Stimulated activated CD4-positive, alpha-beta T cell treated with anti-CD3 and anti-CD28 coated beads, Interleukin-4, amount 100 ng/mL, for 48 hours (primary cell): Measurements from ENCODE around the gene APLNR.

Experiments used
- DNase-seq, 2 donors: peaks; one replicate each; pipeline ENCODE4 v3.0.0-alpha.2; 2020; ENCODE audit warnings: low read depth in 2 of 2

Gene APLNR

GRCh38 chr11:57219021-57219627 is 17.9 kb downstream of the APLNR start:
- no peak for DNase-seq

DNA sequence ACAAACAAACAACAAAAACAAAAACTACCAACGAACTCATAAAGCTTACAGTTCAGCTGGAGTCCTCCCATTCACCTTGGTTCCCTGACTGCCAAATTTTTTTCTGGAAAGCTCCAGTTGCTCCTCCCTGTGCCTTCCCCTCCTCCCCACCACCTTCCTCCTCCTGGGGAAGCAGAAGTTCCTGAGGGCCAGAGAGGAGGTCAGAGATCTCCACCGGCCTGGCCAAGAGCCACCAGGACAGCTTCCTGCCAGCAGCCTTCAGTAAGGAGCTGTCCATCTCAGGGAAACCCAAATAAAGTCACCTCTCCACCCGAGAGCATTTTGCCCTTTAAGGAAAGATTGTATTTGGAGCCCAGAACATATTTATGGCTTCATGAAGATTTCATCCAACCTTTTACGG is 20.0 kb downstream of the APLNR start:
- DNase-seq = no peak

GRCh38 chr11:57216463-57216862 is 20.6 kb downstream of the APLNR start:
- DNase-seq = no peak

- no peak for DNase-seq
These were observed 22.6 kb downstream of the APLNR start for GRCh38 chr11:57214494-57214893.

DNA sequence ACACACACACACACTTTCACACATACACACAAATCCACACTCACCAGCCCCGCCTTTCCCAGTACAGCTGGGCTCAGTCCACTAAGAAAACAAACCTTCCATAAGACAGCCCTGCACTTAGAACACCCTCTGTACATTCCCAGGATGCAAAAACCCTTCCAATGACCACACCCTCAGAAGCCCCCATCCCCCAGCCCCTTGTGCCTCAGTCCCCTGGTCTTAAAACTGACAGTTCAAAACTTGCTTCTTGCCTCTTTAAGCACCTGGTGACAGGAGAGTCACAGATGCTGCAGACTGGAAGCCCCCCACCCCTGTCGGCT is 23.0 kb downstream of the APLNR start:
- DNase-seq = no peak

DNA sequence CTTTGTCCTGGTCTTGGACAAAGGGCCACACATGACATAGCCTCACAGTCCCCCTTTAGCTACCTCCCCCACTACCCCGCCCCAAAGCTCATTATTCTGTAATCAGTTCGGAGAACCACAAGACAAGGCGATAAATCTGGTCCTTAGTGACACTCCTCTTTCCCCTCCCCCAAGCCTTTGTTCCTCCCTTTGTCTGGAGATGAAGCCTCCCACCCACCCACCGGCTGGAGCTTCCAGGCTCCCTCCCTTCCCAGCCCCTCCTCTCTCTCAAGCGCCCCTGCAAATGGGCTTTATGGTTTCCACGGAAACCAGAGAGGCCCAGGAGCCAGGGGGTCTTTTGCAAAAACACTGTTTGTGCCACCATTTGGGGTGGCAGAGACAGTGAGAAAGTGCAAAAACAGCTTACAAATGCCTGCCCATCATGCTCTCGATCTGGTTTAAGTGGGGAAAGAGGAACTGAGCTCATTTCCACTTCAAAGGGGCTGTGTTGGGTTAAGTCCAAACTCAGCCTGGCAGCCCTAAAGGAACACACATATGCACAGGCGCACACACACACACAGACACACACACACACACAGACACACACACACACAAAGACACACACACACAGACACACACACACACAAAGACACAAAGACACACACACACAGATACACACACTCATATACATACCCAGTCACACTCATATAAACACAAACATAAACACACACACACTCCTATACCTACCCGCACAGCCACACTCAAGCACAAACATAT is 23.5 kb downstream of the APLNR start:
- DNase-seq = no peak

DNA sequence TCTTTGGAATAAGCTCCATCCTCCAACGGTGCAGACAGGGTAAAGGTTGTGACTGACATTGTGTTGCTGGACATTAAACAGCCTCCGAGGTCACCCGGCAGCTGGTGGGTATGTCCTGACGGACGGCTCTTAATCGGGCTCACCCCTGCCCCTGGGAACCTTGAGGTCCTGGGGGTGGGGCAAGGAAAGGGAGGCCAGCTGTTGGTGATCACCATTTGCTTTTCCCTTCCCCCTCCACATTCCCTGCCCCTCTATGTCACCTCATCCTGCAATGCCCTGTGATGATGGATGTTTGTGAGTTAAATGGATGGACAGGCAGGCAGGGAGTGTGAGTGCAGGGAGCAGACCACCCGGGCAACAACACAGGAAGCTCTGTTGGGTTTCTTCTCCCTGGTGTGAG is 26.3 kb downstream of the APLNR start:
- DNase-seq = no peak

DNA sequence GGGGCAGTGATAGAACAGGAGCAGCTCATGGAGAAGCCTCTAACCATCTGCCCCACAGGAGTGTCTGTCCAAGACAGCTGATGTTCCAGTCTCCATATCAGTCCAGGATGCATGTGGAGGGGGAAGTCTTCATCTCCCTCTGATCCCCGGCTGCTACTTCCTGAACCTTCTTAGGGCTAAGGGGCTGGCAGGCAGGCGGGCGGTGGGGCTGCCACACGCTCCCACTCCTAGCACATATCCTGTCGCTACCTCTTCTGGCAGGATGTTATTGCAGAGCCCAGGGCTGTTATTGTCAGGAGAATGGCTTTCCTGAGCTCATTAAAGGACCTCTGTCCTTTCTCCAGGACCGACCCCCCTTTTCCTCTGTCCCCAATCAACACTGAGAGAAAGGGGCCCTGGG is 29.9 kb downstream of the APLNR start:
- no peak for DNase-seq

DNA sequence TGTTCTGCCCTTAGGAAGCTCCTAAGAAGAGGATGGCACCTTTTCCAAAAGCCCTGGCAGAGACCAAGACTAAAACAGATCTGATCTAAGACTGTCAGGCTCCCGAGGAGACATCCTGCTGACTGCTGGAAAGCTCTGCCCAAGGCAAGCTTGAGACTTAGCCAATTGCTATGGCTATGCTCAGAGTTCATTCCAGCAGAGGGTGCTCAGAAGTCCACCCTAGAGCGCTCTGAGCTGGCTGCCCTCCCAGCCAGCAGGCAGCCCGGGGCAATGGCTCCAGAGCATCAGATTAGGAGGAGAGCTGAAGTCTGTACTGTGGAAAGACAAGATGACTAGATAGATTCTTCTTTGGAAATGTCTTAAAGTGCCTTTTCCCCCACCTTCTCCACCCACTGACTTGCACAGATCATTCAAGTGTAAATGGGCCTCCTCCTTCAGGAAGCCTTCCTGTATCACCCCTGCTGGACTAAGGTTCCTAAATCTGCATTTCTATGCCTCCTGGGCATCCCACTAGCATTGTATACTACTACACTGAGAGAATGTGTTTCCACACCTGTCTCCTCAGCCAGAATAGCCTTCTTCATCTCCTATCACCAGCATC is 31.9 kb downstream of the APLNR start:
- DNase-seq = no peak

- DNase-seq = no peak
These were observed 33.1 kb downstream of the APLNR start for GRCh38 chr11:57203882-57204480.

- no peak for DNase-seq
These were observed 33.7 kb downstream of the APLNR start for GRCh38 chr11:57203359-57203758.

- DNase-seq = no peak
These were observed 34.8 kb downstream of the APLNR start for GRCh38 chr11:57202281-57202680.

- no peak for DNase-seq
These were observed 36.1 kb downstream of the APLNR start for GRCh38 chr11:57200917-57201316.

DNA sequence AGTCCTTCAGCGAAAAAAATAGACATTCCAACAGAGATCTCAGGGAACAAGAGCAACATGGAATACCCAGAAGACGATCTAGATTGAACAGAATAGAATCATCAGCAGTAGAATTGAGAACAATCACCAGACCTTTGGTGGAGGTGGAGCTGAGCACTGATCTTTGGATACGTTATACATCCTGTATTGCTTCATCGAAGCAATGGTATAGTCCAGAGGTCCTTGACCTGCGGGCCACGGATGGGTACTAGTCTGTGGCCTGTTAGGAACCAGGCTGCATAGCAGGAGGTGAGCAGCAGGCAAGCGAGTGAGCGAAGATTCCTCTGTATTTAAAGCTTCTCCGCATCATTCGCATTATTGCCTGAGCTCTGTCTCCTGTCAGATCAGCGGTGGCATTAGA is 37.7 kb downstream of the APLNR start:
- no peak for DNase-seq

DNA sequence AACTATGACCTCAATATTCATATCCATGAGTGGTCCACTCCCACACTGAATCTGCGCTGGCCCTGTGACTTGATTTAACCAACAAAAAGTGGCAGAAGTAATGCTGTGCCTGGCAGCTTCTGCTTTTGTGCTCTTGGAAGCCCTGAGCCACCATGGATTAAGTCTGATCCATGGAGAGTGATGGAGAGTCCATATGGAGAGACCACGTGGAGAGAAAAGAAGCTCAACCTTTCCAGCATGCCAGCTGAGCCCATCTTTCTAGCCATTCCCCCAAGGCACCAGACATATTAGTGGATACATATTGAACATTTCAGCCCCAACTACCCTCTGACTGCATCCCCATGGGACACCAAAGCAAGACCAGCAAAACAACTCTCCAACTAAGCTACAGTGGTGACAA is 39.3 kb downstream of the APLNR start:
- DNase-seq = no peak

DNA sequence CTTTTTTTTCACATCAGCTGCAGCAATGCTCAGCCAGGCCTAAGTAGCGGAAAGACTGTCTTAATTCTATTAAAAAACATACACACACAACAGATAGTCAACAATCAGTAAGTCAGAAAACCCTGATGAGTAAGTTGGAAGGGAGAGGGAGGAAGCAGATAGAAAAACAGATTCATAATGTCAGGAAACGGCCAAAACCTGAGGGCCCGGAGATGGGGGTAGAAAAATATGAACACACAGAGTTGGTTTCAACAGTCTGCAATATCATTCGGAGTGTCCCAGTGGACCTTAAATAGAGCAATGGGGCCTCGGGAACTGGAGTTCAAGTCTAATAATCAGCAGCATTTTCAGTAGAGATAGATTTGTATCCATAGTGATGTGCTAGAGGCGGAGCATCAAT is 40.5 kb downstream of the APLNR start:
- DNase-seq = no peak

- DNase-seq = no peak
These were observed 44.7 kb downstream of the APLNR start for GRCh38 chr11:57192316-57192715.

DNA sequence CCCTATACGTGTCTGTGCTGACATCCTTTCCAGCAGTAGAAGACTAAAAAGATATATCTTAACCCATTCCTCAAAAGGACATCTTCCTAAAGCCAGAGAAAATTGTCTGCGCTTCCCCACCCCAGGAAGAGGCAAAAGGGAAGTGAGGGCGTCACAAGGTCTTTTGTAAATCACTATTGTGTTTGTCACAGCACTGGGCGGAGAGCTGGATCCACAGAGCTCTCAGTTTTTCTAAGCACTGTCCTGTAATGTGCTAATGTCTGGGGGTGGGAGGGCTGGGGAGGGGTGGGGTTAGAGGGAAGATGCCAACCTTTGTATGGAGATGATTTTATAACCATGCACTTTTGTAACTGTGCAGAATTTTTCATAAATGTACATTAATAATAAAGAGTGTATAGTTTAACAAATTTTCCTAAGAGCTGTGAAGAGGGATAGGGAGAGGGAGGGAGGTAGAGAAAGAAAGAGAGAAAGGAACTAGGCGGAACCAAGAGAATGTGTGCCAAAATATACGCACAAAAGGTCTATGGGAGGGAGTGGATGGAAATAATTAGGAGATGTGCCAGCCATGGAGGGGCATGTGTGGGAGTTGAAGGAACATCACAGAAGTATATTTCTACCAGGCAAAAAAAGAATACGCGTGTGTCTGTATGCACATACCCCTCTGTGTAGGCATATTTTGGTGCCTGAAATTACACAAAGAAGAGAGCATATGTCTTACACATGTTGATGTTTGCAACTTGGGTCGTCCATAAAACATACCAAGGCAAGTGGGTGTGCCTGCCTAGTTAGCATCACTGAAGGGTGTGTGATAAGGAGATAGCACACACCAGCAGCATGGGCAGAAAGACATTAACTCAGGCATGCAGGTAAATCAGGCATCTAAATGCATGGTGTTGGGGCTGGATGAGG is 45.5 kb downstream of the APLNR start:
- no peak for DNase-seq

DNA sequence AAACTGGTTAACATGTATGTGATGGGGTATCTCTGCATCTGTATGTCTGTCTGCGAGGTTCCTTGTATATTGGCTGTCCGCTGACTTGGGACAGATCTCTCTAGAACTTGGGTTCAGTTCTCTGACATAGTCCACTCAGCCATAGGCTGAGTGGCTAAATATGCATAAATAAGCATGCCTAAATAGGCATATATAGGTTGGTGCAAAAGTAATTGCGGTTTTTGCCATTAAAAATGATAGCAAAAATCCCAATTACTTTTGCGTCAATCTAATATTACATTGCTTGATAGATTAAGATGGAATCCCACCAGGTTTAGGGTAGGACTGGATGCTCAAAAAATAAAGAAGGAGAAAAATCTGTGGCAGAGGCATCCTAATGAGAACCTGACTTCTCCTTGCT is 46.5 kb downstream of the APLNR start:
- DNase-seq = no peak
